Loucy (cell line): ENCODE data around the gene EZH2.

ENCODE experiments used
- H2AFZ ChIP-seq: fragments of 200-600 bp; sonication (generic); 2 replicates; pipeline ENCODE4 v1.6.0; 2016; ENCODE audit warnings: antibody characterized with exemption, mild to moderate bottlenecking, low read length, moderate library complexity
- H3F3A ChIP-seq: fragments of 200-600 bp; 2 replicates; pipeline ENCODE4 v1.6.0; 2016; ENCODE audit warnings: antibody characterized with exemption, low read depth, mild to moderate bottlenecking
- H3K27me3 ChIP-seq: fragments of 200-600 bp; sonication (generic); 2 replicates; pipeline ENCODE4 v1.6.1; 2014; ENCODE audit warnings: low read length, mild to moderate bottlenecking; ENCODE audit not compliant: insufficient read depth, poor library complexity, severe bottlenecking
- H3K36me3 ChIP-seq: fragments of 200-600 bp; sonication (generic); 2 replicates; pipeline ENCODE4 v1.6.1; 2016; ENCODE audit warnings: low read length; ENCODE audit not compliant: insufficient read depth
- H3K4me1 ChIP-seq: fragments of 200-600 bp; sonication (generic); 2 replicates; pipeline ENCODE4 v1.5.1; 2014; ENCODE audit warnings: low read length, mild to moderate bottlenecking; ENCODE audit not compliant: insufficient read depth, poor library complexity, severe bottlenecking
- H3K4me2 ChIP-seq: fragments of 200-600 bp; sonication (generic); 2 replicates; pipeline ENCODE4 v1.6.0; 2014; ENCODE audit warnings: antibody characterized with exemption, low read length, low read depth, mild to moderate bottlenecking; ENCODE audit not compliant: poor library complexity, severe bottlenecking
- H3K4me3 ChIP-seq: fragments of 200-600 bp; sonication (generic); 2 replicates; pipeline ENCODE4 v1.5.1; 2014; ENCODE audit warnings: low read length, mild to moderate bottlenecking, mixed read lengths; ENCODE audit not compliant: poor library complexity, severe bottlenecking
- H3K79me2 ChIP-seq: fragments of 200-600 bp; sonication (generic); 2 replicates; pipeline ENCODE4 v1.6.1; 2014; ENCODE audit warnings: low read length; ENCODE audit not compliant: insufficient read depth
- H3K9ac ChIP-seq: fragments of 200-600 bp; sonication (generic); 2 replicates; pipeline ENCODE4 v1.6.0; 2014; ENCODE audit warnings: mild to moderate bottlenecking, low read depth, low read length, moderate library complexity; ENCODE audit not compliant: poor library complexity, severe bottlenecking
- H3K9me2 ChIP-seq: fragments of 200-600 bp; sonication (generic); replicated peaks from 2 replicates; pipeline ENCODE4 v1.6.1; 2016; ENCODE audit warnings: low read depth, low read length, mixed read lengths
- H3K9me3 ChIP-seq: fragments of 200-600 bp; sonication (generic); 2 replicates; pipeline ENCODE4 v1.6.1; 2014; ENCODE audit warnings: mild to moderate bottlenecking, antibody characterized with exemption, low read length, low read depth; ENCODE audit not compliant: insufficient read depth
- H4K20me1 ChIP-seq: fragments of 200-600 bp; sonication (generic); 2 replicates; pipeline ENCODE4 v1.6.0; 2014; ENCODE audit warnings: antibody characterized with exemption, low read length, mild to moderate bottlenecking; ENCODE audit not compliant: insufficient read depth, poor library complexity, severe bottlenecking
- CTCF ChIP-seq: fragments of 200-600 bp; sonication (generic); conservative IDR thresholded peaks from 2 replicates; pipeline ENCODE4 v1.5.1; 2014; ENCODE audit warnings: mild to moderate bottlenecking, antibody characterized with exemption, low read length
- EZH2phosphoT487 ChIP-seq: fragments of 200-600 bp; IDR thresholded peaks from 2 replicates; pipeline ENCODE4 v1.6.1; 2018; ENCODE audit warnings: antibody characterized with exemption, mild to moderate bottlenecking, moderate library complexity, borderline replicate concordance

Gene EZH2

GRCh38 chr7:148790850-148791249, 93.2 kb downstream of the EZH2 start:
- no peaks in the 10 kb centered on the region for H3K9me2 ChIP-seq
- H3K4me2 ChIP-seq = no peak overlapping the region
- no peaks in the 10 kb centered on the region for H3F3A ChIP-seq
- TF ChIP-seq CTCF = no peak
- TF ChIP-seq EZH2phosphoT487 = no peak
- H3K4me1 ChIP-seq = no peaks in the 10 kb centered on the region
- no peak overlapping the region for H3K9ac ChIP-seq
- H4K20me1 ChIP-seq = no peaks in the 10 kb centered on the region
- H3K9me3 ChIP-seq = 0 out of 2 replicates have a peak, but pooled peaks cover 4% of the 10 kb centered on the region
- H3K36me3 ChIP-seq = peaks cover 53% of the 10 kb centered on the region; the same call in 1 of the 2 replicates
- no peak overlapping the region for H2AFZ ChIP-seq
- no peaks in the 10 kb centered on the region for H3K79me2 ChIP-seq
- H3K27me3 ChIP-seq = no peaks in the 10 kb centered on the region
- H3K4me3 ChIP-seq = no peak overlapping the region

GRCh38 chr7:148790131-148790726, 93.9 kb downstream of the EZH2 start:
- Histone ChIP-seq H2AFZ (no peak overlapping the region), H3K9ac (no peak overlapping the region), H3K36me3 (peaks cover 53% of the 10 kb centered on the region; the same call in 1 of the 2 replicates), H3K9me2 (no peaks in the 10 kb centered on the region), H3K4me1 (no peaks in the 10 kb centered on the region), H3K27me3 (no peaks in the 10 kb centered on the region), H3K4me2 (no peak overlapping the region), H3K79me2 (no peaks in the 10 kb centered on the region), H4K20me1 (no peaks in the 10 kb centered on the region), H3F3A (no peaks in the 10 kb centered on the region), H3K4me3 (no peak overlapping the region), H3K9me3 (0 out of 2 replicates have a peak, but pooled peaks cover 4% of the 10 kb centered on the region)
- no peak for TF ChIP-seq CTCF
- TF ChIP-seq EZH2phosphoT487 = no peak

GRCh38 chr7:148789220-148789619, 94.9 kb downstream of the EZH2 start:
- Histone ChIP-seq H3F3A (no peaks in the 10 kb centered on the region), H4K20me1 (no peaks in the 10 kb centered on the region), H3K4me1 (no peaks in the 10 kb centered on the region), H3K36me3 (peaks cover 50% of the 10 kb centered on the region; the same call in 1 of the 2 replicates), H3K79me2 (no peaks in the 10 kb centered on the region), H3K9me3 (no peaks in the 10 kb centered on the region), H2AFZ (no peak overlapping the region), H3K4me3 (no peak overlapping the region), H3K9ac (no peak overlapping the region), H3K9me2 (no peaks in the 10 kb centered on the region), H3K27me3 (no peaks in the 10 kb centered on the region), H3K4me2 (no peak overlapping the region)
- TF ChIP-seq EZH2phosphoT487 (no peak), CTCF (no peak)
